Right lobe of liver (tissue), 6 donors: ENCODE data around the gene RAB5B. TPM values are rescaled to one million over a fixed set of nuclear protein-coding genes. Genes with fewer than 3 reads are reported as not detected.

Experiments
- ATAC-seq, 4 donors: fragments of 200-7000 bp; cut with Tn5 transposase; one replicate each; pipeline ENCODE4 v1.9.1; 2020; ENCODE audit warnings: mild to moderate bottlenecking in 4 of 4, moderate library complexity in 4 of 4
- DNase-seq, 3 donors: peaks; one replicate each; pipeline ENCODE4 v3.0.0-alpha.2; 2020
- H3K27ac ChIP-seq, 3 donors: fragments of 200-600 bp; one replicate each; pipeline ENCODE4 v1.8.0; 2022
- H3K27me3 ChIP-seq, 2 donors: fragments of 200-600 bp; one replicate each; pipeline ENCODE4 v1.8.0; 2022
- H3K36me3 ChIP-seq, 4 donors: fragments of 200-600 bp; sonication (generic) in 1 of 4; one replicate each; pipeline versions ENCODE4 v1.5.1 to v1.8.0; 2017 to 2022; ENCODE audit warnings: control low read depth in 1 of 4
- H3K4me1 ChIP-seq, 4 donors: fragments of 200-600 bp; sonication (generic) in 1 of 4; one replicate each; pipeline versions ENCODE4 v1.5.1 to v1.8.0; 2017 to 2022; ENCODE audit warnings: control low read depth in 1 of 4
- H3K4me3 ChIP-seq, 3 donors: fragments of 200-600 bp; one replicate each; pipeline ENCODE4 v1.8.0; 2022
- H3K9me3 ChIP-seq, 4 donors: fragments of 200-600 bp; sonication (generic) in 1 of 4; one replicate each; pipeline versions ENCODE4 v1.5.1 to v1.8.0; 2017 to 2022; ENCODE audit warnings: control low read depth in 1 of 4
- CTCF ChIP-seq, 4 donors: fragments of 200-600 bp in 3 of 4; fragments of 450-650 bp in 1 of 4; IDR thresholded peaks; one replicate each; pipeline versions ENCODE4 v1.5.1 to v1.8.0; 2016 to 2022; ENCODE audit warnings: antibody characterized with exemption in 4 of 4, mild to moderate bottlenecking in 2 of 4
- POLR2A ChIP-seq: fragments of 450-650 bp; IDR thresholded peaks from one replicate; pipeline ENCODE4 v1.6.1; 2017; ENCODE audit warnings: antibody characterized with exemption, mild to moderate bottlenecking
- WGBS: methylation state at CpG from one replicate; pipeline ENCODE4 v1.1.6; 2018; ENCODE audit warnings: low coverage, low lambda C conversion rate; ENCODE audit not compliant: insufficient coverage; ENCODE audit errors: missing lambda C conversion rate; 5-methylcytosine and 5-hydroxymethylcytosine counted together
- intact Hi-C, 2 donors: fragments of 100-400 bp; cut with DNase I; formaldehyde crosslinking; loops; one replicate each; pipeline versions ENCODE4 v1.11.2 to v1.14.1; 2022
- total RNA-seq, 6 experiments: library from RNA; depleted of rRNA in 2 of 6; stranded (reverse); fragments of >200 nt in 2 of 6; fragmentation: NEBNext Ultra II Directional in 3 of 6; extraction: Animal tissue kit (Norgen Biotek cat#: 25700) in 3 of 6; gene quantifications; one replicate each; pipeline versions ENCODE4 v1.1.0 to v1.2.4, GENCODE V29; 2016 to 2023
- donor health status: DM: no; HTN: yes; CAD: no.
- donor health status: DM: no; HTN: no; CAD: no.
- donor health status: DM: no; HTN: no; CAD: no.
- donor health status: DM: no; HTN: yes; CAD: no.
- donor health status: DM: no; HTN: yes; CAD: no.

The RAB5B gene
- total RNA-seq, 6 experiments from 2014 or later = 36.5 to 60.7 (median 51.6) TPM

DNA sequence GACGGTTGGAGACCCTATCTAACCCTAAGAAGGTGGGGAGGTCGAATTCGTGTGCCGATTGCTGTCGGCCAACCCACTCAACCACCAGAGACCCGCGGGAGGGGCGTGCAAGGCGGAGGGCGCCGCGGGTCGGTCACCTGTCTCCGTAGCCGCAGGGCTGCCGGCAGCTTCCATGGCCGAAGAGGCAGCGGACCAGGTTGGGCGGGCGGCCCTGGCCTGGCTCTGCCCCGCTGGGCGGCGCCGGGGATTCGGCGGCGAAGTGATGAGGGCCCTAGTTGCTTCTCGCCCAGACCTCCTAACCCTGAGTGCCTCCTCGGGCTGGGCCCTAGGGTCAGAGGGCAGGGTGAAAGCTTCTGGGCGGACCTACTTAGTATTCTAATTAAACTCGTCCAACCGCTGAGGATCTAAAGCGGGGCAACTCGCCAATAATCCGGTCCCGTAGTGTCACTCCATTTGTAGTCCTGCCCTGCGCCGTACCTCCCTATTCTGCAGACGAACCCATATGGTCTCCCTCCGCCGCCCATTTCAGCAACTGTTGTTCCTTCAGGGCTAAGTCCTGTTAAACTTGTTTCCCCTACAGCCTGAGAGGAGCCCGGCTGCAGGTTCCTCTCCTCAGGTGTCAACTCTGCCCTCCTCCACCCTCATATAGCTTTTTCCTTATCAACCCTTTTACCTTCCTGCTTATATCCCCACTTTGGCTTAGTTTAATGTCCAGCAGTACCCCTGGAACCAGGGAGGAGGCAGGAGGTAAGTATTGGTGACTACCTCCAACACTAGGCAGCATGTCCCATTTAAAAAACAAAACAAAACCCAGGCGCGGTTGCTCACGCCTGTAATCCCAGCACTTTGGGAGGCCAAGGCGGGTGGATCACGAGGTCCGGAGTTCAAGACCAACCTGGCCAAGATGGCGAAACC, 46.0 kb upstream of the RAB5B start, which contains the start of gene PYM1:
Gene PYM1, minus strand, starts transcription at position 307 of the 915 bp plus-strand sequence. Its CDS starts 133 bp downstream, at position 174.
- intact Hi-C loops = no loop called here

GRCh38 chr12:55929306-55929791, 44.5 kb upstream of the RAB5B start:
- 29% methylated on average over 7 of the region's 8 CpGs for WGBS
- H3K27ac ChIP-seq = no peak overlapping the region
- no peaks in the 10 kb centered on the region for H3K36me3 ChIP-seq
- no peak overlapping the region for H3K4me3 ChIP-seq
- TF ChIP-seq POLR2A = no peak
- TF ChIP-seq CTCF (IDR thresholded peaks at IDR 0.05) = no peak
- peaks cover 0 to 16% (median 3%) of the 10 kb centered on the region in 4 donors for H3K4me1 ChIP-seq
- intact Hi-C loops = no loop called here
- no peaks in the 10 kb centered on the region for H3K27me3 ChIP-seq
- no peaks in the 10 kb centered on the region for H3K9me3 ChIP-seq
- no peak for ATAC-seq
- peak in 2 of 3 donors; percentile 37 to 57 for DNase-seq

More for the DNA sequence above, 46.0 kb upstream of the RAB5B start, which contains the start of gene PYM1:
- Histone ChIP-seq H3K27ac (peak within 1 kb of the TSS; percentile 91 to 95 (median 93)), H3K36me3 (no peaks in the 10 kb centered on the region), H3K4me1 (peaks cover 0 to 16% (median 3%) of the 10 kb centered on the region in 4 donors), H3K27me3 (no peaks in the 10 kb centered on the region), H3K4me3 (peak within 1 kb of the TSS; percentile 87 to 97 (median 96)), H3K9me3 (no peaks in the 10 kb centered on the region)
- peak; percentile 76 for TF ChIP-seq POLR2A
- TF ChIP-seq CTCF (IDR thresholded peaks at IDR 0.05) = no peak
- WGBS = 8% methylated on average over 19 of the region's 49 CpGs
- peak; percentile 88 to 94 (median 92) for DNase-seq
- ATAC-seq = peak; percentile 71 to 86 (median 81)

DNA sequence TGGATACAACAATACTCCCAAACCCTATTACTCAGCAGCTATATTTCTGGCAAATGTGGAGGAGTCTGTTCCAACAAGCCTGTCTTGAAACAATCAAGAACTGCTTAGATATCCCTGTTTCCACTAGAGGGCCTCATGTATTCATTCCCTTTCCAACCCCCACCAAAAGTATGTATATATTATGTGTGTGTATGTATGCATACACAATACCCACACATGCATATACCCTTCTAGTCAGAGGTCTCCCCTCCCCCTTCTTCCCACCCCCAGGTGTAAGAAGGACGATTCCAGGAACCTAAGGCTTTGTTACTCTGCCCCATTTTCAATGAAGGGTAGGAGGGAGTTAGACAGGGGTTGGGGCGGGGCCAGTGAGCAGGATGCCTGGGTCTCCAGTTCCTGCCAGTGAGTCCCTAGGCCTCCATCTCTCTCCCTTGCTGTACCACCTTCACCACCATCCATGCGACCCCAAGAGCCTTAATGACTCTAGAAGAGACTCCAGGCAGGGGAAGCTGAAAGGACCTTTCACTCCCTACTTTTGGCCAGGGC, 43.0 kb upstream of the RAB5B start, which contains the start of gene DGKA:
Gene DGKA, plus strand, starts transcription at position 392 of the 546 bp plus-strand sequence. CDS start 5,342 bp downstream, outside the sequence.
- intact Hi-C loops = loop anchor here (10.0 kb wide), 3 partner anchors 96 to 186 kb away; partner anchors contain the start of genes GDF11 (in 1 of the 2), ORMDL2 (in 1 of the 2) and SARNP (in 1 of the 2)
- H3K27me3 ChIP-seq = no peaks in the 10 kb centered on the region
- H3K9me3 ChIP-seq = no peaks in the 10 kb centered on the region
- TF ChIP-seq CTCF (IDR thresholded peaks at IDR 0.05) (peak; percentile 46 to 51 (median 48)), POLR2A (no peak)
- peak within 1 kb of the TSS; percentile 45 to 62 (median 54) for H3K27ac ChIP-seq
- WGBS = 41% methylated on average over 3 of the region's 3 CpGs
- ATAC-seq = peak in 1 of 4 donors; percentile 7
- H3K4me3 ChIP-seq = peak within 1 kb of the TSS; percentile 45 to 58 (median 52)
- peaks cover 0 to 16% (median 3%) of the 10 kb centered on the region in 4 donors for H3K4me1 ChIP-seq
- DNase-seq = no peak
- no peaks in the 10 kb centered on the region for H3K36me3 ChIP-seq

- 10% methylated on average over 10 of the region's 10 CpGs for WGBS
- no peak for ATAC-seq
Measured at GRCh38 chr12:55931317-55931779, 42.5 kb upstream of the RAB5B start.

More at GRCh38 chr12:55931317-55931779, 42.5 kb upstream of the RAB5B start:
- no peaks in the 10 kb centered on the region for H3K9me3 ChIP-seq
- no peaks in the 10 kb centered on the region for H3K27me3 ChIP-seq
- peak overlapping the region; percentile 45 to 58 (median 52) for H3K4me3 ChIP-seq
- peak in 1 of 3 donors; percentile 52 for DNase-seq
- peaks cover 0 to 11% (median under 1%) of the 10 kb centered on the region in 4 donors for H3K4me1 ChIP-seq
- intact Hi-C loops = loop anchor here (10.0 kb wide), 3 partner anchors 97 to 187 kb away; partner anchors contain the start of genes GDF11 (in 1 of the 2), ORMDL2 (in 1 of the 2) and SARNP (in 1 of the 2)
- TF ChIP-seq CTCF (IDR thresholded peaks at IDR 0.05) = no peak
- no peak for TF ChIP-seq POLR2A
- H3K27ac ChIP-seq = peak overlapping the region; percentile 45 to 62 (median 54)
- H3K36me3 ChIP-seq = no peaks in the 10 kb centered on the region
